Measurements from ENCODE around the gene ETS2.

ETS2 gene

DNA sequence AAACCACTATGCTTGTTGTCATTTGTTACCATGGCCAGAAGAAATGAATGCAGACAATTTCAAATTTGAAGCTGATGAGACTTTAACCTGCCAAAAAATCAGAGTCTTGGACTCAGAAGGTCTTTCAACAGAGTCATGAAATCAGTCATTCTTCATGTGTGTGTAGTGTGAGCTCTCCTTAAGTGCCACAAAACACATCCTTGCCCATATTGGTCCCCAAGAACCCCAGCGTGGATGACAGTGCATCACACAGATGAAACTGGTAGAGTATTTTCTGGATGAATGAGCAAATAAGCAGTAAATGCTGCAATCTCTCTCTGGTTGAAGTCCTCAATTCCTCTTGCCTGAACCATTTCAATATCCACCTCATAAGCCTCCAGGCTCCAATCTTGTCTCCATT, 28.7 kb upstream of the ETS2 start:
- no peak overlapping the region for H3K4me3 ChIP-seq (ENCODE audit: control insufficient read depth, low read depth, low read length)
- TF ChIP-seq, protein P1, sequence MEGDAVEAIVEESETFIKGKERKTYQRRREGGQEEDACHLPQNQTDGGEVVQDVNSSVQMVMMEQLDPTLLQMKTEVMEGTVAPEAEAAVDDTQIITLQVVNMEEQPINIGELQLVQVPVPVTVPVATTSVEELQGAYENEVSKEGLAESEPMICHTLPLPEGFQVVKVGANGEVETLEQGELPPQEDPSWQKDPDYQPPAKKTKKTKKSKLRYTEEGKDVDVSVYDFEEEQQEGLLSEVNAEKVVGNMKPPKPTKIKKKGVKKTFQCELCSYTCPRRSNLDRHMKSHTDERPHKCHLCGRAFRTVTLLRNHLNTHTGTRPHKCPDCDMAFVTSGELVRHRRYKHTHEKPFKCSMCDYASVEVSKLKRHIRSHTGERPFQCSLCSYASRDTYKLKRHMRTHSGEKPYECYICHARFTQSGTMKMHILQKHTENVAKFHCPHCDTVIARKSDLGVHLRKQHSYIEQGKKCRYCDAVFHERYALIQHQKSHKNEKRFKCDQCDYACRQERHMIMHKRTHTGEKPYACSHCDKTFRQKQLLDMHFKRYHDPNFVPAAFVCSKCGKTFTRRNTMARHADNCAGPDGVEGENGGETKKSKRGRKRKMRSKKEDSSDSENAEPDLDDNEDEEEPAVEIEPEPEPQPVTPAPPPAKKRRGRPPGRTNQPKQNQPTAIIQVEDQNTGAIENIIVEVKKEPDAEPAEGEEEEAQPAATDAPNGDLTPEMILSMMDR (IDR thresholded peaks at IDR 0.05; ENCODE audit: control insufficient read depth, insufficient read depth, low read depth, low read length, missing control alignments), result no peak
- no peak for DNase-seq (ENCODE audit: low read depth)

DNA sequence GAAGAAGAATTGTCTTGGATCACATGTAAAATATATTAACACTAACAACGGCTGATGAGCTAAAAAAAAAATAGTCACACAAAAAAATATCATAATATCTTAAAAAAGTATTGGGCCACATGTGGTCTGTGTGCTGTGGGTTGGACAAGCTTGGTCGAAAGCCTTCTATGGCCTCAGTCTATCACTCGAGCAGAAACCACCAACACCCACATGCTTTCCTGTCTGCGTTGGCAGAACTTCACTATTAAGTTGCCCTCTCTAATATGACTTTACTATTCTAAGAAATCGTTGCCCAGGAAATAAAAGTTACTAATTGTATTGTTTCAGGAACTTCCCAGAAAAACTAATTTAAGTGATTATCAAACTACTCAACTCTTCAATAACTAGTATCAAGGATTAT, 28.2 kb upstream of the ETS2 start:
- TF ChIP-seq, protein P1 (IDR thresholded peaks at IDR 0.05; ENCODE audit: control insufficient read depth, insufficient read depth, low read depth, low read length, missing control alignments), result no peak
- no peak for DNase-seq (ENCODE audit: low read depth)
- no peak overlapping the region for H3K4me3 ChIP-seq (ENCODE audit: control insufficient read depth, low read depth, low read length)

DNA sequence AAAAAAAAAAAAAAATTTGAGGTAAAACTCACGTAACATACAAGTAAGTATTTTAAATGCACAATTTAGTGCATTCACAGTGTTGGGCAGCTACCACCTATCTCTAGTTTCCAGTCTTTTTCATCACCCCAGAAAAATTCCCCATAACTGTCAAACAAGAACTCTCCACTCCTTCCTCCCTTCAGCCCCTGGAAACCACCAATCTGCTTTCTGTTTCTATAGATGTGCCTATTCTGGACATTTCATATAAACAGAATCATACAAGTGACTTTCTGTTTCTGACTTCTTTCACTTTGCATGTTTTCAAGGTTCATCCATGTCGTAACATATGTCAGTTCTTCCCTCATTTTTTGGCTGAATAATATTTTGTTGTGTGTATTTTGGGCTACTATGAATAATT, 24.9 kb upstream of the ETS2 start:
- TF ChIP-seq, protein P1 (IDR thresholded peaks at IDR 0.05; ENCODE audit: control insufficient read depth, insufficient read depth, low read depth, low read length, missing control alignments), result no peak
- DNase-seq (ENCODE audit: low read depth), result no peak
- H3K4me3 ChIP-seq (ENCODE audit: control insufficient read depth, low read depth, low read length), result no peak overlapping the region

DNA sequence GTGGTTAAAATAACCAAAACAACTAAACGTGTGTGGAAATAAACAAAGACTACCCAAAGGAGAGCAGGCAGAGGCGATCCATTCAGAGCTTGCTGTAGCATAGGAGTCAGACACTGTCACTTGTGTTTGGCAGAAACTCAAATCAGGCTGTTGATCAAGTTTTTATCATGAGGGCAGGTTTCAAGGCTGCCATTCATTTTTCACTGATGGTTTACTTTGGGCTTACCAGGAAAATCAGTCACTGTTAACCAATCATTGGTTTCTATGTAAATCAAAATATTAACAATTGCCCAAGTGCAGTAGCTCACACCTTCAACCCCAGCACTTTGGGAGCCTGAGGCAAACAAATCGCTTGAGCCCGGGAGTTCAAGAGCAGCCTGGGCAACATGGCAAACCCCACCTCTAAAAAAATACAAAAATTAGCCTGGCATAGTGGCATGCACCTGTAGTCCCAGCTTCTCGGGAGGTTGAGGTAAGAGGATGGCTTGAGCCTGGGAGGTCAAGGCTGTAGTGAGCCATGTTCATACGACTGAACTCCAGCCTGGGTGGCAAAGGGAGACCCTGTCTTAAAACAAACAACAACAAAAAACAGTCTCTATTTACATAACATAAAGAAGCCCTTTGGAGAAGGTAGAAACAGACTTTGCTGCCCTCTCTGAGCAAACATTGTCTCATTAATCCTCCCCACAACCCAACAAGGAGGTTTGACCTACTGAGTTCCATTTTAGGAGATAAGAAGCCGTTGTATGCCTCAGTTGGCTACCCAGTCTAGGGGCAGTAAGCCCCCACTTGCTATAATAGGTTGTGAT, 21.1 kb upstream of the ETS2 start:
- TF ChIP-seq, protein P1 (IDR thresholded peaks at IDR 0.05; ENCODE audit: control insufficient read depth, insufficient read depth, low read depth, low read length, missing control alignments), result no peak
- no peak for DNase-seq (ENCODE audit: low read depth)
- H3K4me3 ChIP-seq (ENCODE audit: control insufficient read depth, low read depth, low read length), result no peak overlapping the region

DNA sequence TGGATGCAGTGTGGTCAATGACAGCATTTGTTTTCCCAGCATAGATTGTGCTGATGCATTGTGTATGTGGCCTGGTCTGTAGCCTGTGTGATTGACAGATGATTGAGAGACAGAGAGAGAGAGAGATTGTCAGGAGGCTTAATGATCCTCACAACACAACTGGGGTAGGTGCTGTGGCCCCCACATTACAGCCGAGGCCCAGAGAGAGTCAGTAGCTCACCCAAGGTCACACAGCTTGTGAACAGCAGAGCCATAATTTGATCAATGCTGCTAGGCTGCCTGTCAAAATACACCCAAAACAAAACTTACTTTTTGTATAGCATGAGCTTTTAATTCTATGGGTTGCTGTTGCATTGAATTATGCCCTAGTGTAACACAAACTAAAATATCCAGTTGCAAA, 20.2 kb upstream of the ETS2 start:
- TF ChIP-seq, protein P1 (IDR thresholded peaks at IDR 0.05; ENCODE audit: control insufficient read depth, insufficient read depth, low read depth, low read length, missing control alignments), result no peak
- no peak overlapping the region for H3K4me3 ChIP-seq (ENCODE audit: control insufficient read depth, low read depth, low read length)
- no peak for DNase-seq (ENCODE audit: low read depth)

DNA sequence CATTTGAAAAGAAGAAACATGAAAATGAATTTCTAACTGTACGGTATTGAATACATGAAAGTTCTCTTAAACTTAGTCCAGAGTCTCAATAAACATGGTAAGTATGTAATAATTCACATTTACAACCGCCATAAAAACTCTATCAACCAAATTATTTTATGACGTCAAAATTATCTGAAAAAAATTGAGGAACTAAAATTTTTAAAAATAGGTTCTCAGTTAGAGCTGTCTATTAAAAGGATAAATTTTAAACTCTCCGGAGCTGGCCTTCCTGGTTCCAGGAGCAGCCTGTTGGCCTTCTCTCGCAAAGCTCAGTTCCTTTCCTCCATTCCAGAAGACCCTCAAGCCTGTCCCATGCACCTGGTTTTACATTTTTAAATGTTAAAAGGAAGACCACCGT, 18.7 kb upstream of the ETS2 start:
- TF ChIP-seq, protein P1 (IDR thresholded peaks at IDR 0.05; ENCODE audit: control insufficient read depth, insufficient read depth, low read depth, low read length, missing control alignments), result no peak
- H3K4me3 ChIP-seq (ENCODE audit: control insufficient read depth, low read depth, low read length), result no peak overlapping the region
- DNase-seq (ENCODE audit: low read depth), result no peak

Measured in AG09309 (cell line).